ENCODE data around the gene CPA1. TPM values are rescaled to one million over a fixed set of nuclear protein-coding genes. Genes with fewer than 3 reads are reported as not detected.

Gene CPA1
- polyA plus RNA-seq, 1 experiment, result 0.10 TPM

- ChIA-PET POLR2A (no interaction called here), CTCF (interaction anchor here (0.6 to 1.0 kb wide), 2 partner anchors 16 to 28 kb away, joined by 3 read pairs; no protein-coding TSS in a partner anchor)
- H3K4me3 ChIP-seq (ENCODE audit: low read depth, low read length), result no peak overlapping the region
Observed at GRCh38 chr7:130337410-130337971, 42.8 kb upstream of the CPA1 start.

GRCh38 chr7:130338233-130338632 lies 42.1 kb upstream of the CPA1 start:
- ChIA-PET POLR2A (no interaction called here), CTCF (interaction anchor here (1.2 kb wide), 1 partner anchor 74 kb away, joined by 3 read pairs; no protein-coding TSS in a partner anchor)
- Histone ChIP-seq H3K4me3 (ENCODE audit: low read depth, low read length) (no peak overlapping the region), H3K36me3 (ENCODE audit: control insufficient read depth, insufficient read depth, low read length) (no peaks in the 10 kb centered on the region), H3K27me3 (ENCODE audit: control insufficient read depth, insufficient read depth, low read length) (no peaks in the 10 kb centered on the region)
- DNase-seq (ENCODE audit: low read depth), result no peak
- TF ChIP-seq CTCF (IDR thresholded peaks at IDR 0.05; ENCODE audit: insufficient read depth, low read depth, low read length), result no peak

More at GRCh38 chr7:130337410-130337971, 42.8 kb upstream of the CPA1 start:
- no peak for DNase-seq (ENCODE audit: low read depth)
- H3K27me3 ChIP-seq (ENCODE audit: control insufficient read depth, insufficient read depth, low read length), result no peaks in the 10 kb centered on the region
- no peak for TF ChIP-seq CTCF (IDR thresholded peaks at IDR 0.05; ENCODE audit: insufficient read depth, low read depth, low read length)
- H3K36me3 ChIP-seq (ENCODE audit: control insufficient read depth, insufficient read depth, low read length), result no peaks in the 10 kb centered on the region

- no peak for TF ChIP-seq CTCF (IDR thresholded peaks at IDR 0.05; ENCODE audit: insufficient read depth, low read depth, low read length)
- ChIA-PET POLR2A (no interaction called here), CTCF (no interaction called here)
- Histone ChIP-seq H3K36me3 (ENCODE audit: control insufficient read depth, insufficient read depth, low read length) (no peaks in the 10 kb centered on the region), H3K4me3 (ENCODE audit: low read depth, low read length) (no peak overlapping the region), H3K27me3 (ENCODE audit: control insufficient read depth, insufficient read depth, low read length) (no peaks in the 10 kb centered on the region)
- no peak for DNase-seq (ENCODE audit: low read depth)
Observed at GRCh38 chr7:130341882-130342281, 38.4 kb upstream of the CPA1 start.

- ChIA-PET POLR2A (interaction anchor here (0.6 kb wide), 1 partner anchor 10 kb away, joined by 3 read pairs; no protein-coding TSS in a partner anchor), CTCF (no interaction called here)
- Histone ChIP-seq H3K36me3 (ENCODE audit: control insufficient read depth, insufficient read depth, low read length) (no peaks in the 10 kb centered on the region), H3K4me3 (ENCODE audit: low read depth, low read length) (no peak overlapping the region), H3K27me3 (ENCODE audit: control insufficient read depth, insufficient read depth, low read length) (no peaks in the 10 kb centered on the region)
- TF ChIP-seq CTCF (IDR thresholded peaks at IDR 0.05; ENCODE audit: insufficient read depth, low read depth, low read length), result no peak
- DNase-seq (ENCODE audit: low read depth), result no peak
Observed at GRCh38 chr7:130342701-130343380, 37.5 kb upstream of the CPA1 start.

- no peak for DNase-seq (ENCODE audit: low read depth)
- no peaks in the 10 kb centered on the region for H3K27me3 ChIP-seq (ENCODE audit: control insufficient read depth, insufficient read depth, low read length)
- TF ChIP-seq CTCF (IDR thresholded peaks at IDR 0.05; ENCODE audit: insufficient read depth, low read depth, low read length), result no peak
- no peak within 1 kb of the TSS for H3K4me3 ChIP-seq (ENCODE audit: low read depth, low read length)
- no peaks in the 10 kb centered on the region for H3K36me3 ChIP-seq (ENCODE audit: control insufficient read depth, insufficient read depth, low read length)
- POLR2A ChIA-PET, result no interaction called here
- CTCF ChIA-PET, result interaction anchor here (1.3 kb wide), 1 partner anchor 66 kb away, joined by 3 read pairs; no protein-coding TSS in a partner anchor
Observed at GRCh38 chr7:130344271-130344866, 35.9 kb upstream of the CPA1 start, which contains the start of gene CPA5. Gene CPA5 (plus strand): TSS chr7:130344816. CDS start chr7:130346486, 1,670 bp downstream.

Measured in BJ (cell line).